SU-DHL-6 (cell line): ENCODE data around the gene ELOVL6.

Source experiments
- CTCF ChIP-seq: fragments of 200-600 bp; sonication (generic); IDR thresholded peaks from one replicate; pipeline ENCODE4 v1.5.1; 2017; ENCODE audit warnings: antibody characterized with exemption, mild to moderate bottlenecking, low read length, moderate library complexity; ENCODE audit not compliant: insufficient read depth, poor library complexity, severe bottlenecking
- EZH2phosphoT487 ChIP-seq: fragments of 200-600 bp; sonication (generic), shearing (Covaris generic); conservative IDR thresholded peaks from 2 replicates; pipeline ENCODE4 v1.6.1; 2018; ENCODE audit warnings: mild to moderate bottlenecking, antibody characterized with exemption, low read length, moderate library complexity, mixed read lengths

GRCh38 chr4:110002326-110002725 is 196.1 kb downstream of the ELOVL6 start:
- TF ChIP-seq CTCF (no peak), EZH2phosphoT487 (no peak)
